HG03460 (cell line): ENCODE data around the gene IRF6.
A peak's percentile ranks its signal among the peaks of the same experiment; 100 is the strongest.

Source experiments
- ATAC-seq: cut with Tn5 transposase; IDR thresholded peaks from one replicate; pipeline ENCODE4 v1.9.1; 2021; ENCODE audit not compliant: unreplicated experiment

The IRF6 gene

GRCh38 chr1:209805875-209806760 lies at the start of gene IRF6:
TSS of gene IRF6 (minus strand) at chr1:209806142. CDS start at chr1:209801413, 4,729 bp downstream.
- peak; percentile 83 for ATAC-seq

DNA sequence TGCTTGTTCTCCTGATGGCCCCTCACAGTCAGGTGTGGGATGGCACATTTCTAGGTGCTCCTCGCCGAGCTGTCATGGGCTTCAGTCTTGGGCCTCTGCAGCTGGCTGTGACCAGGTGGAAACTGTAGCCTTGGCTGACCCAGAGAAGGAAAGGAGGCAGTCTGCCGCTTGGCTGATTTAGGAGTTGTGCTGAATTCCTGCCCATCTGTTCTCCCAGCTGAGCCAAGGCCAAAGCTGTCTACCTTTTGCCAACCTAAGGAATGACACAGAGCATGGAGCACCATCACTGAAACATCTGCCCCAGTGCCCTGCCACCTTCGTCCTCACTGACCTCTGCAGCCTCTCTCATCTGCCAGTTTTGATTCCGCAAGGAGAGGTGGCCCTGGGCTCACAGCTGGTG lies 49.7 kb upstream of the IRF6 start:
- no peak for ATAC-seq

DNA sequence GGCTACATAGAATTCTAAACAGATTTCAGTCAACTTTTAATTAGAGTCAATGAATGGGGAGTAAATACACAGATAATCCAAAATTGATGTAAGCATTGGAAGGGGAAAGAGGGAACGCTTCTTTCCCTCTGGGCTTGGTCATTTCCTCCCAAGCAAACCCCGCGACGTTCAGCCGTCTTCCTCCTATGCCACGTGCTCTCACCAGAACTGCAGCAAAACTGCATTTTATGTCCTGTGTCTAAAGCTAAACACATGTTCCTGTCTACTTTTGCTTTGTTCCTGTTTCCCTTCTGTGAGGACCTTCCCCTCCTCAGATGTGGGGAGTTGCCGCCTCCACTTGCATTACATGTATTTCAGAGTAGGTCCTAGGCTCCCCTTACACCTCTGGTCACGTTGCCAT lies 49.1 kb upstream of the IRF6 start:
- no peak for ATAC-seq

DNA sequence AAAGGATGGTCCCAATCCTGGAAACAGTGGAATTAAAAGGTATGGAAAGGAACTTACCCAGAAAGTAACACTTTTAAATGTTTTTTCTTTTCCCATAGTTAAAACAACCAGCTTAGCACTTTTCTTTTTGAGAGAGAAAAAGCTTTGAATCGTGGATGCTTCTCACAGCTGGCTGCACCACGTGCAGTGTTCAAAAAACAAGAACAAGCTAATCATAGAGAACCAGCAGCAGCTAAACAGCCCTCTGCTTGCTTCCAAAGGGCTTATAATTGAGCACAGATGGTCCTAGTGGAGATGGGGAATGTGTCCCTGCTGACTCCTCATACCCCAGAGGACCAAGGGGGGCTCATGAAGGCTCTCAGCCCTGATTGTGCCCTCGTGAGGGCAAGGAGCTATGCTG lies 48.3 kb upstream of the IRF6 start:
- ATAC-seq: no peak

DNA sequence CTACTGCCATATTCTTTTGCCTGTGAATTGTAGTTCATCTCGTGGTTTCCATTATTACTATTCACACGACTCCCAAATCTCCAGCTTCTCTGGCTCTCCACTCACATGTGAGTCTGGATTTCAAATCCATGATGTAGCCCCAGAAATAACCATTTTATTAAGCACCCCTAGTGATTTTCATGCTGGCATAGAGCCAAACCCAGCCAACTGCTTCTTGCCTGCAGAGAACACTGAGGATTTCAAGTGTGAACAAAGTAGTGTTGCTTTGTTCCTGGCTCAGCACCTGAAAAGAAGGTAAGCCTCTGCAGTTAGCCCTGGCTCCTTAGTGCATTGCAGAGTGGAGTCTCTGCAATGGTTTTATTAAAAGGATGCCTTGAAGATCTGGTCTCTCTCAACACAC lies 47.7 kb upstream of the IRF6 start:
- no peak for ATAC-seq

GRCh38 chr1:209850342-209850979 lies 44.5 kb upstream of the IRF6 start:
- peak; percentile 73 for ATAC-seq

DNA sequence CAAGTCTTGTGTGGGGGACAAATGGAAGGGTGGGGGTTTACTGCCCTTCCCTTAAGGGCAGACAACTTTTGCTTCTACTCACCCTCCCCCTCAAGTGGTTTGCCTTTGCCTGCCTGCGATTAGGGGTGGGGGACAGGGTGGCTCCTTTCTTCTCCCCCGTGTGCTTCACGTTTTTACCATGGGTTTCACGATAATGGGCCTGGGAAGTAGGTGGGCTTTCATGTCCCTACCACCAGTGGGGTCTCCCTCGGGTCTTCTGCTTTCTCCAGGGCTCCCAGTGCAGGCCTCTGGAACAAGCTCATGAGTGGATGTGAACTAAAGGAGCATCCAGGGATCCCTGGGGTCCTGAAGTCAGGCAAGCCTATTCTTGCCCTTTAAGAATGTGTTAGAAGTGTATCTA lies 43.4 kb upstream of the IRF6 start:
- no peak for ATAC-seq

DNA sequence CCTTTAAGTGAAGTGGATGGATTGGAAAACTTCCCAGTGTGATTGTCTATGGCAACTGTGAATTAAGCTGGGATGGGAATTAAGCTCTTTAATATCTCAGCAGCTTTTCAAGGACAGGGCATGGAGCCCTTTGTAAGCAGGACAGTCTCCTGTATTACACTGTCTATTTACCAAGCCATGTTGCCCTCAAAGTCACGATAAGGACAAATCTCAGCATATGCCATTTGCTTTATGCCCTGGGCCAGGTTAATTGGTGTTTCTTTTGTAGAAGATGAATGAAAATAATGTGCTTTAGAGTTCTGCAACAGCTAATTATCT lies 39.4 kb upstream of the IRF6 start:
- ATAC-seq: no peak

GRCh38 chr1:209844695-209845407 lies 38.9 kb upstream of the IRF6 start:
- ATAC-seq: no peak

GRCh38 chr1:209840611-209841010 lies 34.7 kb upstream of the IRF6 start:
- ATAC-seq: no peak

DNA sequence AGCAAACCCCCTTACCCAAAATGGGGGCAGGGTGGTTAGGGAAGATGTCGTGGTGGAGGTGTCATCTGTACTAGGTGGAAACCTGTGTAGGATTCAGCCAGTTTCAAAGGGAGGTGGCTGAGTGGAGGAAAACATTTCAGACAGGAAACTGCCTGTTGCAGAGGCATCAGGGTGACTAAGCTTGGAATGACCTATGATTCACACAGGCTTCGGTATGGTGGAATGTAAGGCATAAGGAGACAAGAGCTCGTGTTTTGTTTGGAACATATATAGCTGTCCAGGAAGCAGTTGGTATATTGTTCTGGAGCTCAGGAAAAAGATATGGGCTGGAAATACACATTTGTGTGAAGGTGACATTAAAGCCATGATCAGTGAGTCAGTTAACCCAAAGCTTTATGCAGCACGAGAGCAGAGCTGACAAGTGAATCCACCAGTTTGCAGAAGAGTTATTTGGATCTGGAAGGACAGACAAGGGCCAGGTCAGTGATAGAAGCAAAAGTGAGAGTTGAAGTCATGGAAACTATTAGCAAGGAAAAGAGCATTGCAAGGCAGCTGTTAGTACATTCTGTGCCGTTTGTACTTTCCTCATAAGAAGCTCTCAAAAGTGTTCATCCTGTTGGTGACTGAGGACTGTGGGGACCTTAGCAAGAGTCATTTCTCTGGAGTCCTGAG lies 34.1 kb upstream of the IRF6 start:
- ATAC-seq: no peak

DNA sequence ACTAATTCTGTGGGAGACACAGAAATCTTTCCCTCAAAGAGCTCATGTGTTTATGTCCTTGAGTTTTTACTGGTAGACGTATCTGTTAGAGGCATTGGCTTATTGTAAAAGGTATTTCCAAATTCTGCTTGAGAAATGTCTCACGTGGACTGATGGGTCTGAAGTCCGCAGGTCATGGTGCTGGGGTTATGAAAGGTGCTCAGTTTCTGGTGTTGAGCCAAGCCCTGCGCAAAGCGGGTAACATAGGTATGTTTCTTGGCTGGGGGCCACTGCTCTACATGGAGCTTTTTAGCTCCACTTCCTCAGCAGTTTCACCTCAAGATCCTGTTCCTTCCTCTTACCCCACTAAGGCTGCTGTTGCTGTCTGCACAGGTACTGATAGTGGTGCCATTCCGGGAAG lies 32.6 kb upstream of the IRF6 start:
- no peak for ATAC-seq

DNA sequence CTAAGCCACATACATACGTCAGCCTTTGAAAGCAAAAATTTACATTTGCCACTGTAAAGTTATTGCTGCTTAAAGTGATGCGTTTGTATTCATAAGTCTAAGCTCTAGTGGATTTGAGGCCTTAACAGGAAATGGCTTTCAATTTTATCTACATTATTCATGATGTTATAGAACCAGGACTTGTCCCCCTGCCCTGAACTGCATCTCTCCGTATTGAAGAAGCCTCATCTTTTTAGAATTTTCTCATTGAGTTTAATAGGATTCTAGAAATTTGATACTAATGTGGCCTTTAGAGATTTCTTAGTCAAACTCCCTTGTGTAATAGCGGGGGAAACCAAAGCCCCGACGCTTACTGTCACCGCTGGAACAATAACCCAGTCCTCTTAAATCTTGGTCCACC lies 31.7 kb upstream of the IRF6 start:
- no peak for ATAC-seq

DNA sequence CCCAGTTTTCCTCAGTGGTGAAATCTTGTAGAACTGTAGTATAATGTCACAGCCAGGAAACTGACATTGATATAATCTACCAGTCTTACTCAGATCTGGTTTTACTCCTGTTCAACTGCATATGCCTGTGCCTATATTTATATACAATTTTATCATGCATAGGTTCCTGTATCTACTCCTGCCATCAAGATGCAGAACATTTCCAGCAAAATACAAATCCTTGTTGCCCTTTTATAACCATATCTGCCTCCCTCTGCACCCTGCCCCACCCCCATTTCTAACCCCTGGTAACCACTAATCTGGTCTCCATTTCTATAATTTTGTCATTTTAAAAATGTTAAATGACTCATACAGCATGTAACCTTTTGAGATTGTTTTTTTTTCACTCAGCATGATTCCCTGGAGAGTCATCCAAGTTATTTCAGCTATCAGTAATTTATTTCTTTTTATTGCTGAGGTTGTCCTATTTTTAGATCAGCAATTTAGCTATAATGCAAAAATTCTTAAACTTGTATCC lies 29.9 kb upstream of the IRF6 start:
- no peak for ATAC-seq

GRCh38 chr1:209831615-209832014 lies 25.7 kb upstream of the IRF6 start:
- no peak for ATAC-seq

DNA sequence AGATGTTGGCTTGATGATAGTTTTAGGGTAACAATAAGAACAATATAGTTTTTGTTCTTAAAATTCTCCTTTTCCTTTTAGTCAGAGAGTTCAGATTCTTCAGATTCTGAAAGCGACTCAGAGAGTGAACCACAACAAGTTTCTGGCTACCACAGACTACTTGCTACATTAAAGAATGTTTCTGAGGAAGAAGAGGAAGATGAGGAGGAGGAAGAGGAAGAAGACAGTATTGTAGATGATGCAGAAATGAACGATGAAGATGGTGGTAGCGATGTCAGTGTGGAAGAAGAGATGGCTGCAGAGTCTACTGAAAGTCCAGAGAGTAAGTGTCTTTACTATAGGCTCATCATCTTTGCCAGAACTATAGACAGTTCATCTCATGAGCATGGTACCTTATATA lies 24.8 kb upstream of the IRF6 start:
- no peak for ATAC-seq

- ATAC-seq: no peak
Observed at GRCh38 chr1:209829716-209830115, 23.8 kb upstream of the IRF6 start.

GRCh38 chr1:209827384-209828262 lies 21.7 kb upstream of the IRF6 start, which contains the start of gene UTP25:
TSS of gene UTP25 (plus strand) at chr1:209827972. CDS start at chr1:209828064, 92 bp downstream.
- ATAC-seq: peak; percentile 92

DNA sequence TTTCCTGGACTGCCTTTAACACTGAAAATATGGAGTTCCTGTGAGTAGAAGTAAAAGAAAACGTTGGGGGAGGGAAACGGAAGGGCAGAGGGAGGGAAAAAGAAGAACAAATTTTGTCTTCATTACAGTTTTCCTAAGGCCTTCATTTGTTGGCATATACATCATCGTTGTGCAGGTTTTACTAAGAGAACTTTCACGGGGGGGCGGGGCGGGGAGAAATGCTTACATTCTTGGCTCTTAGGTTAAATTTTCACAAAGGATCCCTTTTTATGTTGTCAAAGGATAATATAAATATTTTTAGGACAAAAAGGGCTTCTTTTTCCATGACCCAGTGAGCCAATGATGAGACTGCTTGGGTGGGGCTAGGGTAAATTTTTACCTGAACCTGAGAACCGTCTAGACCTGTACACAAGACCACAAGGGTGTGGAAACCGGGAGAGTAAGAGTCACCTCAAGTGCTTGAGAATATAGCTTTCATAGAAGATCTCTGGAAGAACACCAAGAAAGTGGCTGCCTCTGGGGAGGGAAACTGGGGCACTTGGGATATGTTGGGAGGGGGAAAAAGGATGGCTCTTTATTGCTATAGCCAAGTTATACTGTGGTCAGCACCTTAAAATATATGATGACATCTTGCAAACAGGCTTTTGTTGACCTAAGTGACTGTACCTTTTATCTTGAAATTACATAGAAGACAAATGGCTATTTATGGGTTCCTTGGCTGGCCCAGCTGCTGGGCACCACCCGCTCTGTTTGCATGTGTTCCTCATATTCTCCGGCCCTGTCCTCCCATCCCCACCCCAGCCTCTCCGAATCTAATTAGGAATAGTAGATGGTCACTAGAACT lies 19.9 kb upstream of the IRF6 start:
- no peak for ATAC-seq
